Liver (tissue), 3 donors: ENCODE results near the gene TREM2.

Experiments used
- CTCF ChIP-seq: fragments of 150-350 bp; IDR thresholded peaks from 2 replicates; pipeline ENCODE4 v1.5.1; 2017; ENCODE audit warnings: improper control_type of control experiment, low read depth, low read length; ENCODE audit not compliant: missing input control
- TF ChIP-seq, protein P1 (sequence below): IDR thresholded peaks from 2 replicates; pipeline ENCODE4 v1.6.1; 2016; ENCODE audit warnings: antibody characterized with exemption
- donor health status: healthy.
- donor health status: healthy.

DNA sequence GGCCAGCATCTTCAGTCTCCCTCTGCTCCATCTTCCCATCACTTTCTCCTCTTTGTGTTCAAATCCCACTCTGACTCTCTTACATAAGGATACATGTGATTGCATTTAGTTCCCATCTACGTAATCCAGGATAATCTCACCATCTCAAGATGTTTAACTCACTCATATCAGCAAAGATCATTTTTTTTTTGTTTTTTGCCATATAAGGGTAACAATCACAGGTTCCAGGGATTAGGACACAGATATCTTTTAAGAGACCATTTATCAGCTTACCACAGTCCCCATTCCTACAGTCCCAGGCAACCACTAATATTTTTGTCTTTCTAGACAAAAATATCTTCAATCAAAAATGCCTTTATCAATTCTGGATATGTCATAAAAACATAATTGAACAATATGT, 41.2 kb upstream of the TREM2 start:
- TF ChIP-seq CTCF = no peak
- TF ChIP-seq, protein P1, sequence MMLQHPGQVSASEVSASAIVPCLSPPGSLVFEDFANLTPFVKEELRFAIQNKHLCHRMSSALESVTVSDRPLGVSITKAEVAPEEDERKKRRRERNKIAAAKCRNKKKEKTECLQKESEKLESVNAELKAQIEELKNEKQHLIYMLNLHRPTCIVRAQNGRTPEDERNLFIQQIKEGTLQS = no peak
